WTC11 (cell line): ENCODE measurements around the gene MSANTD2. TPM values are rescaled to one million over a fixed set of nuclear protein-coding genes. Genes with fewer than 3 reads are reported as not detected.

Source experiments
- ATAC-seq: fragments of 200-7000 bp; cut with Tn5 transposase; 2 replicates; pipeline ENCODE4 v1.10.0; 2021; ENCODE audit warnings: mild to moderate bottlenecking, moderate library complexity
- CTCF ChIA-PET: fragments of 300-600 bp; sonication (Branson Sonifier 250); formaldehyde crosslinking; loops from one replicate; lab custom pipeline; 2021; ENCODE audit warnings: antibody characterized with exemption; lab: Charles Lee
- POLR2A ChIA-PET: fragments of 350-600 bp; sonication (Branson Sonifier 250); formaldehyde crosslinking; loops from one replicate; lab custom pipeline; 2021; ENCODE audit warnings: antibody characterized with exemption; lab: Charles Lee
- DNase-seq: peaks from one replicate; pipeline ENCODE4 v3.0.0; 2021; ENCODE audit warnings: low spot score
- H3K27ac Mint-ChIP-seq: 2 replicates; pipeline ENCODE4 v1.8.0; 2021; ENCODE audit warnings: mixed read lengths
- H3K27me3 Mint-ChIP-seq: 2 replicates; pipeline ENCODE4 v1.8.0; 2021; ENCODE audit warnings: low read depth, mild to moderate bottlenecking, moderate library complexity, mixed read lengths
- H3K36me3 Mint-ChIP-seq: 2 replicates; pipeline ENCODE4 v1.8.0; 2021; ENCODE audit warnings: mixed read lengths
- H3K4me1 Mint-ChIP-seq: 2 replicates; pipeline ENCODE4 v1.8.0; 2022; ENCODE audit warnings: mixed read lengths
- H3K4me3 Mint-ChIP-seq: 2 replicates; pipeline ENCODE4 v1.8.0; 2021; ENCODE audit warnings: mild to moderate bottlenecking, moderate library complexity, mixed read lengths
- H3K9me3 Mint-ChIP-seq: 2 replicates; pipeline ENCODE4 v1.8.0; 2021; ENCODE audit warnings: mixed read lengths
- CREB1 ChIP-seq: sonication (generic); formaldehyde crosslinking; IDR thresholded peaks from 2 replicates; pipeline ENCODE4 v1.8.0; 2023; ENCODE audit warnings: mild to moderate bottlenecking, missing genetic modification reagents
- ETV6 ChIP-seq: sonication (generic); formaldehyde crosslinking; IDR thresholded peaks from 2 replicates; pipeline ENCODE4 v1.8.1; 2022; ENCODE audit warnings: mild to moderate bottlenecking, missing genetic modification reagents
- GTF2I ChIP-seq: fragments of 250-450 bp; sonication (Bioruptor Pico); conservative IDR thresholded peaks from 2 replicates; pipeline ENCODE4 v1.4.0; 2021; ENCODE audit warnings: mild to moderate bottlenecking
- HMGA2 ChIP-seq: fragments of 250-450 bp; sonication (Bioruptor Pico); IDR thresholded peaks from 2 replicates; pipeline ENCODE4 v1.4.0; 2021; ENCODE audit warnings: mild to moderate bottlenecking, moderate library complexity
- PRDM15 ChIP-seq: sonication (generic); formaldehyde crosslinking; IDR thresholded peaks from 2 replicates; pipeline ENCODE4 v1.8.0; 2022; ENCODE audit warnings: missing genetic modification reagents
- SMAD4 ChIP-seq: sonication (generic); formaldehyde crosslinking; IDR thresholded peaks from 2 replicates; pipeline ENCODE4 v1.8.0; 2022; ENCODE audit warnings: mild to moderate bottlenecking, missing genetic modification reagents
- TEAD4 ChIP-seq: sonication (generic); formaldehyde crosslinking; IDR thresholded peaks from 2 replicates; pipeline ENCODE4 v1.8.0; 2022; ENCODE audit warnings: mild to moderate bottlenecking, missing genetic modification reagents
- USF2 ChIP-seq: sonication (generic); formaldehyde crosslinking; IDR thresholded peaks from 2 replicates; pipeline ENCODE4 v1.8.1; 2023; ENCODE audit warnings: mild to moderate bottlenecking, missing genetic modification reagents, moderate library complexity
- ZNF263 ChIP-seq: sonication (generic); formaldehyde crosslinking; IDR thresholded peaks from 2 replicates; pipeline ENCODE4 v1.8.1; 2022; ENCODE audit warnings: low read depth, mild to moderate bottlenecking, moderate library complexity, missing genetic modification reagents
- total RNA-seq: library from RNA; stranded (reverse); gene quantifications from 3 replicates; pipeline ENCODE4 v1.2.3, GENCODE V29; 2021
- TF ChIP-seq, protein P1 (sequence below): fragments of 250-450 bp; sonication (Bioruptor Pico); IDR thresholded peaks from 2 replicates; pipeline ENCODE4 v2.1.2; 2022; ENCODE audit warnings: mild to moderate bottlenecking, moderate library complexity
- TF ChIP-seq, protein P2 (sequence below): sonication (generic); formaldehyde crosslinking; IDR thresholded peaks from 2 replicates; pipeline ENCODE4 v1.8.1; 2022; ENCODE audit warnings: mild to moderate bottlenecking, missing genetic modification reagents, moderate library complexity, borderline replicate concordance

The MSANTD2 gene
- total RNA-seq, 1 experiment from 2014 or later, result 17.5 TPM

DNA sequence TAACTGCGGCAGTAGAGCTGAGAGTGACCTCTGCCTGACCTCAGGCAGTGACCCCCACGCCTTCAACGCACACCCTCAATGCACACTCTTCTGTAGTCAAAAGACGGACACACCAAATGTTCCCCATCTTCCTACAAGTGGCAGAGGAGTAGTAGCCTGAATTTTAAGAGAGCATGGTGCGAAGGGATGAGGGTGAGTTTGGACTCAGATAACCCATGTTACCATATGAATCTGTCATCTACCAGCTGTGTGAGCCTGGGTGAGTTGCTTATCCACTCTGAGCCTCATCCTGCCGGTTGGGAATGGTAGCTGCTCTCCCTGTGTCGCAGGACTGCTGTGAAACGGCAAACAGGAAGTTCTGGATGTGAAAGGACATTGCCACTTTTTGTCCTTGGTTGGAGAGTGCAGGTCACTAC is 44.5 kb upstream of the MSANTD2 start:
- TF ChIP-seq, protein P1, sequence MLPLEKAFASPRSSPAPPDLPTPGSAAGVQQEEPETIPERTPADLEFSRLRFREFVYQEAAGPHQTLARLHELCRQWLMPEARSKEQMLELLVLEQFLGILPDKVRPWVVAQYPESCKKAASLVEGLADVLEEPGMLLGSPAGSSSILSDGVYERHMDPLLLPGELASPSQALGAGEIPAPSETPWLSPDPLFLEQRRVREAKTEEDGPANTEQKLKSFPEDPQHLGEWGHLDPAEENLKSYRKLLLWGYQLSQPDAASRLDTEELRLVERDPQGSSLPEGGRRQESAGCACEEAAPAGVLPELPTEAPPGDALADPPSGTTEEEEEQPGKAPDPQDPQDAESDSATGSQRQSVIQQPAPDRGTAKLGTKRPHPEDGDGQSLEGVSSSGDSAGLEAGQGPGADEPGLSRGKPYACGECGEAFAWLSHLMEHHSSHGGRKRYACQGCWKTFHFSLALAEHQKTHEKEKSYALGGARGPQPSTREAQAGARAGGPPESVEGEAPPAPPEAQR (CRISPR knock-in tag), result no peak
- TF ChIP-seq, all 79 proteins: peak for 0
- DNase-seq (no peak), ATAC-seq (no peak; the same call in 1 of the 2 replicates)
- peaks cover 32% of the 10 kb centered on the region for H3K4me1 Mint-ChIP-seq
- no peaks in the 10 kb centered on the region for H3K27me3 Mint-ChIP-seq
- H3K4me3 Mint-ChIP-seq, result no peak overlapping the region; the same call in 1 of the 2 replicates
- H3K36me3 Mint-ChIP-seq, result no peaks in the 10 kb centered on the region
- no peak overlapping the region for H3K27ac Mint-ChIP-seq
- ChIA-PET POLR2A (interaction anchor here (1.3 kb wide), 1 partner anchor 31 kb away, joined by 4 read pairs; no protein-coding TSS in a partner anchor), CTCF (interaction anchor here (4.2 kb wide), 1 partner anchor 22 kb away, joined by 29 read pairs; no protein-coding TSS in a partner anchor)
- H3K9me3 Mint-ChIP-seq, result no peaks in the 10 kb centered on the region

DNA sequence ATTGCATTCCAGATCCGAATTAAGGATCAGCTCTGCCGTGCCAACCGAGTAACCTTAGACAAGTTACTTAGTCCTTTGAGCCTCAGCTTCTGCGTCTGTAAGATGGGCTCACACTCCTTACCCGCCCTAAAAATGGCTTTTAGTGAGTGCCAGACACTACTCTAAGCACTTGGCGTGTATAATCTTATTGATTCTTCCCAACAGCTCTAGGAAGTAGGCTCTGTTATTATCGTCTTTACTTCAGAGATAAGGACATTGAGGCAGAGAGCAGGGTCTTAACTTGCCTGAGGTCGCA is 43.4 kb upstream of the MSANTD2 start:
- CTCF ChIA-PET, result interaction anchor here (0.7 to 4.2 kb wide), 5 partner anchors 23 to 248 kb away, joined by 3 to 29 read pairs (median 4); partner anchors contain the start of gene CCDC15

More for the DNA sequence above, 43.4 kb upstream of the MSANTD2 start:
- H3K4me1 Mint-ChIP-seq, result peaks cover 36% of the 10 kb centered on the region
- 0 out of 2 replicates have a peak, but pooled peaks have one; percentile 5 for TF ChIP-seq USF2 (CRISPR knock-in tag)
- TF ChIP-seq GTF2I, result peak; percentile 93
- TF ChIP-seq, protein P1 (CRISPR knock-in tag), result no peak
- TF ChIP-seq ETV6, result no peak
- TF ChIP-seq TEAD4 (CRISPR knock-in tag), result no peak
- TF ChIP-seq HMGA2 (CRISPR knock-in tag), result no peak
- no peak for TF ChIP-seq PRDM15 (CRISPR knock-in tag)
- TF ChIP-seq CREB1 (CRISPR knock-in tag), result no peak
- TF ChIP-seq, protein P2, sequence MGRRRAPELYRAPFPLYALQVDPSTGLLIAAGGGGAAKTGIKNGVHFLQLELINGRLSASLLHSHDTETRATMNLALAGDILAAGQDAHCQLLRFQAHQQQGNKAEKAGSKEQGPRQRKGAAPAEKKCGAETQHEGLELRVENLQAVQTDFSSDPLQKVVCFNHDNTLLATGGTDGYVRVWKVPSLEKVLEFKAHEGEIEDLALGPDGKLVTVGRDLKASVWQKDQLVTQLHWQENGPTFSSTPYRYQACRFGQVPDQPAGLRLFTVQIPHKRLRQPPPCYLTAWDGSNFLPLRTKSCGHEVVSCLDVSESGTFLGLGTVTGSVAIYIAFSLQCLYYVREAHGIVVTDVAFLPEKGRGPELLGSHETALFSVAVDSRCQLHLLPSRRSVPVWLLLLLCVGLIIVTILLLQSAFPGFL (CRISPR knock-in tag), result no peak
- TF ChIP-seq ZNF263 (CRISPR knock-in tag), result no peak
- TF ChIP-seq SMAD4 (CRISPR knock-in tag), result no peak
- no peak for DNase-seq
- H3K9me3 Mint-ChIP-seq, result no peaks in the 10 kb centered on the region
- H3K27ac Mint-ChIP-seq, result no peak overlapping the region
- peak overlapping the region; percentile 62 for H3K4me3 Mint-ChIP-seq
- H3K36me3 Mint-ChIP-seq, result no peaks in the 10 kb centered on the region
- no peaks in the 10 kb centered on the region; the same call in none of the 2 replicates for H3K27me3 Mint-ChIP-seq
- no peak for ATAC-seq
- POLR2A ChIA-PET, result no interaction called here
